PC-3 (cell line): ENCODE measurements around the gene ZNF879. TPM values are rescaled to one million over a fixed set of nuclear protein-coding genes. Genes with fewer than 3 reads are reported as not detected.

ENCODE experiments used
- ATAC-seq: fragments of 200-7000 bp; cut with Tn5 transposase; 2 replicates; pipeline ENCODE4 v1.9.1; 2020; ENCODE audit warnings: mild to moderate bottlenecking, moderate library complexity
- BruUV-seq: library from RNA; stranded (reverse); fragments of 400-500 nt; replicated peaks from 2 replicates; lab custom pipeline; 2021; lab: Mats Ljungman, UMichigan
- CTCF ChIA-PET: fragments of 300-600 bp; sonication (Branson Sonifier 250); formaldehyde crosslinking; loops from one replicate; lab custom pipeline; 2022; ENCODE audit warnings: antibody characterized with exemption; lab: Charles Lee
- POLR2A ChIA-PET: fragments of 300-600 bp; sonication (Branson Sonifier 250); formaldehyde crosslinking; loops from one replicate; lab custom pipeline; 2022; ENCODE audit warnings: antibody characterized with exemption; ENCODE audit not compliant: unreplicated experiment; lab: Charles Lee
- DNase-seq: peaks from one replicate; pipeline ENCODE4 v3.0.0-alpha.2; 2015
- H2AFZ ChIP-seq: fragments of 300-600 bp; sonication (generic); 2 replicates; pipeline ENCODE4 v1.6.0; 2016; ENCODE audit warnings: antibody characterized with exemption, low read length
- H3F3A ChIP-seq: fragments of 300-600 bp; sonication (generic); one replicate; pipeline ENCODE4 v1.6.0; 2017; ENCODE audit warnings: antibody characterized with exemption, low read length, control low read depth, mild to moderate bottlenecking; ENCODE audit not compliant: unreplicated experiment
- H3K27ac ChIP-seq: fragments of 300-600 bp; sonication (generic); 2 replicates; pipeline ENCODE4 v1.5.1; 2016; ENCODE audit warnings: mild to moderate bottlenecking, low read length
- H3K27me3 ChIP-seq: fragments of 300-600 bp; sonication (generic); 2 replicates; pipeline ENCODE4 v1.6.1; 2016; ENCODE audit warnings: low read length, mixed read lengths
- H3K36me3 ChIP-seq: fragments of 300-600 bp; sonication (generic); 2 replicates; pipeline ENCODE4 v1.6.1; 2016; ENCODE audit warnings: low read depth, mixed run types, low read length, mixed read lengths
- H3K4me1 ChIP-seq: fragments of 300-600 bp; sonication (generic); 2 replicates; pipeline ENCODE4 v1.5.1; 2016; ENCODE audit warnings: low read length; ENCODE audit not compliant: insufficient read depth
- H3K4me2 ChIP-seq: fragments of 300-600 bp; sonication (generic); 2 replicates; pipeline ENCODE4 v1.6.0; 2016; ENCODE audit warnings: low read length
- H3K4me3 ChIP-seq: fragments of 300-600 bp; sonication (generic); 2 replicates; pipeline ENCODE4 v1.5.1; 2016; ENCODE audit warnings: mild to moderate bottlenecking, low read length, mixed read lengths
- H3K79me2 ChIP-seq: fragments of 300-600 bp; sonication (generic); 2 replicates; pipeline ENCODE4 v1.6.1; 2017; ENCODE audit warnings: low read length, mixed read lengths
- H3K9ac ChIP-seq: fragments of 300-600 bp; sonication (generic); 2 replicates; pipeline ENCODE4 v1.6.0; 2016; ENCODE audit warnings: mild to moderate bottlenecking, low read length
- H3K9me2 ChIP-seq: fragments of 300-600 bp; sonication (generic); replicated peaks from 2 replicates; pipeline ENCODE4 v1.6.1; 2016; ENCODE audit warnings: mixed run types, low read length, mixed read lengths
- H3K9me3 ChIP-seq: fragments of 300-600 bp; sonication (generic); 2 replicates; pipeline ENCODE4 v1.6.1; 2016; ENCODE audit warnings: low read length, mixed read lengths
- H4K20me1 ChIP-seq: fragments of 300-600 bp; sonication (generic); 2 replicates; pipeline ENCODE4 v1.6.1; 2016; ENCODE audit warnings: low read length, mixed read lengths
- CTCF ChIP-seq: fragments of 300-600 bp; sonication (generic); conservative IDR thresholded peaks from 2 replicates; pipeline ENCODE4 v1.5.1; 2017; ENCODE audit warnings: antibody characterized with exemption, low read depth, mild to moderate bottlenecking, low read length
- EZH2 ChIP-seq: fragments of 300-600 bp; sonication (generic); IDR thresholded peaks from one replicate; pipeline ENCODE4 v1.6.1; 2017; ENCODE audit warnings: antibody characterized with exemption, mild to moderate bottlenecking, low read length; ENCODE audit not compliant: unreplicated experiment
- EZH2phosphoT487 ChIP-seq: fragments of 300-600 bp; sonication (generic); IDR thresholded peaks from 2 replicates; pipeline ENCODE4 v1.6.1; 2018; ENCODE audit warnings: mild to moderate bottlenecking, antibody characterized with exemption, low read length, borderline replicate concordance
- intact Hi-C: fragments of 100-400 bp; cut with micrococcal nuclease; formaldehyde crosslinking; loops from 2 replicates; pipeline ENCODE4 v1.9.0; 2023
- total RNA-seq: library from RNA; depleted of rRNA; stranded (reverse); fragments of >200 nt; gene quantifications from 2 replicates; pipeline ENCODE4 v1.2.3, GENCODE V29; 2014

The ZNF879 gene
- total RNA-seq, 1 experiment from 2014 or later = not detected

DNA sequence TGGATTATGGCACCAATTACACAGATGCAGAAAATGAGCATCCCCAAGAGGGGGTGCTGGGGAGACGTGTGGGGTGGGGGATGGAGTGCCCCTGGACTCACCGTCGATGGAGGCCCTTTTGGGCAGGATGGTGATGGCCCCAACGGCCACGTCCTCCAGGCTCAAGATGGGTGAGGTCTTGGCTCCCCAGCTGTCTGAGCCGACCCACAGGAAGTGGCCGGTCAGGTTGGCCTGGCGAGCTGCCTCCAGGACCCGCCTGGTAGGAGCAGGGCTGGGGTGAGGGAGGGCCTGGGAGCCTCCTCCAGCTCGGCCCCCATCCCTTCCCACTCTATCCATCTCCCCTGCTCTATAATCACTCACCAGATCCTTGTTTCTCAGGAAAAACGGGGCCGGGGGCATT lies 33.1 kb upstream of the ZNF879 start:
- DNase-seq (no peak), ATAC-seq (no peak)
- no peak overlapping the region for H2AFZ ChIP-seq
- no peaks in the 10 kb centered on the region for H4K20me1 ChIP-seq
- H3K4me1 ChIP-seq = no peaks in the 10 kb centered on the region
- no peak overlapping the region for H3K9ac ChIP-seq
- no peak overlapping the region for H3K4me2 ChIP-seq
- peaks cover 5% of the 10 kb centered on the region; the same call in 1 of the 2 replicates for H3K27me3 ChIP-seq
- H3F3A ChIP-seq = no peaks in the 10 kb centered on the region
- H3K4me3 ChIP-seq = no peak overlapping the region
- TF ChIP-seq CTCF = no peak
- TF ChIP-seq EZH2 = no peak
- no peak overlapping the region for H3K27ac ChIP-seq
- no peaks in the 10 kb centered on the region; the same call in 1 of the 2 replicates for H3K9me3 ChIP-seq
- ChIA-PET CTCF (no interaction called here), POLR2A (no interaction called here)
- H3K36me3 ChIP-seq = no peaks in the 10 kb centered on the region
- no TSS peak for BruUV-seq
- no peaks in the 10 kb centered on the region for H3K79me2 ChIP-seq
- H3K9me2 ChIP-seq = no peaks in the 10 kb centered on the region
- intact Hi-C loops = no loop called here

DNA sequence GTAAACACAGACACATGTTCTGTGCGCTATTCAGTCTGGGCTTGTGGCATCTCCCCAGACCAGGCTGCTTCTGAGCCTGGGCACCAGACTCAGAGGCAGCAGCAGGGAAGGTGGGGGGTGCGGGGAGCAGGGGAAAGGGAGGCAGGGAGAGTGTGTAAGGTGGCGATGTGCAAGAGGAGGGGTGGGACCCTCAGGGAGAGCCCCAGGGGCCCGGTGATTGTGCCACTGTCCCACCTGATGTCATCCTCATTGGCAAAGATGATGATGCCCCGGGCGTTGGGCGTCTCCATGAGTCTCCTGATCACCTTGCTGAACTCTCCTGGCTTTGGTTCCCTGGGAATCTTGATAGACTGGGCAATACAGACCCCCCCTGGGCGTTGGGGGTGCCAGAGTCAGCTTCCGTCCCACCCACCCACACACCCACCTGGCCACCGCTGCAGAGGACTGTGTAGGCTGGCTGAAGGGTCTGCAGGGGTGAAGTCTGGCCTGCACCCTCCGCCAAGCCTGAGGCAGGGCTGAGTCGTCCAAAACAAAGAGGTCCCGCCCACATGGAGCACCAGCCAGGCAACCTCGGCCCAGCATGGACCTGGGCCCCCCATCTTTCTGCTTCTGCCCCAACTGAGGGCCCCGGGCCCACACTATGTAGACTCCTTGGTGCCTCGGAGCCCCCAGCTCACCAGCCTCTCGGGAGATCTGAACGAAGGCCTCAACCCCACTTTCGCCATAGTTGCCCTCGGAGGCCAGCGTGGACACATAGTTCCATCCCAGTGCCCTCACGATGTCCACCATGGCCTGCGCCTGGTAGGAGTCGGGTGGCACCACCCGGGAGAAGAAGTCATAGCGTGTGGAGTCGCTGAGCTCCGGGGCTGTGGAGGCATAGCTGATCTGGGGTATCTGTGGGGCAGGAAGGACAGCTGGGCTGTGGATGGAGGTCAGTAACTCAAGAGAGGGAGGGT lies 32.1 kb upstream of the ZNF879 start:
- CTCF ChIA-PET = no interaction called here
- no peak overlapping the region for H3K27ac ChIP-seq
- TF ChIP-seq EZH2 (no peak), EZH2phosphoT487 (no peak), CTCF (no peak)
- no peak overlapping the region for H3K4me2 ChIP-seq
- H3K4me3 ChIP-seq = no peak overlapping the region
- H4K20me1 ChIP-seq = no peaks in the 10 kb centered on the region
- no TSS peak for BruUV-seq
- H2AFZ ChIP-seq = no peak overlapping the region
- H3K9ac ChIP-seq = no peak overlapping the region
- no peak for DNase-seq
- no peaks in the 10 kb centered on the region for H3K4me1 ChIP-seq
- no peak for ATAC-seq
- no peaks in the 10 kb centered on the region for H3F3A ChIP-seq
- no peaks in the 10 kb centered on the region; the same call in 1 of the 2 replicates for H3K9me3 ChIP-seq
- POLR2A ChIA-PET = no interaction called here
- H3K79me2 ChIP-seq = no peaks in the 10 kb centered on the region
- H3K27me3 ChIP-seq = peaks cover 8% of the 10 kb centered on the region; the same call in 1 of the 2 replicates
- H3K9me2 ChIP-seq = no peaks in the 10 kb centered on the region
- intact Hi-C loops = no loop called here
- H3K36me3 ChIP-seq = no peaks in the 10 kb centered on the region
